HTR-8/SVneo (cell line): ENCODE measurements around the gene DNAH3.
A peak's percentile ranks its signal among the peaks of the same experiment; 100 is the strongest.
"Not testable (repeated sequence)": the region's sequence is repeated elsewhere in the genome, so short reads cannot be mapped to it uniquely, and the experiment has no call there.

Experiments
- DNase-seq: peaks from one replicate; pipeline ENCODE4 v3.0.0; 2011; ENCODE audit warnings: low spot score, mixed read lengths; ENCODE audit not compliant: insufficient read length
- FAIRE-seq: peaks from 2 replicates; lab custom pipeline; 2011; peaks lifted over from hg19 to GRCh38; lab: Jason Lieb, UNC

DNAH3 gene

DNA sequence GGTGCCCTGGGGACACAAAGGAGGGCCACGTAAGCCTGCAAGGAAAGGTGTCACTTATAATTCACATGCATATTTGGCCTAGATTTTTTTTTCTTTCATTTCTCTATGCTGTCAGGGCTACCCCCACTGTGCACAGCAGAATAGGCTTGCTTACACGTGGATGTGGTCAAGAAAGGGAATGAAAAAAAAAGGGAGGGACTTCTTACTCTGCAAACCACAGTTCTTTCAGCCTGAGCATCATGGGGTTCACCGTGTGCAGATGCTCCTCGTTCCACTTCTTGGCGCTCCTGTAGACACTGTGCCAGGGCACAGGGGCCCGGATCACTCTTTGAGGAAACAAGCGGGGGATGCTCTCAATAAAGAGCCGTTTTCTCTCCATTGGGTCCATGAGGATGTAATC is 16.6 kb downstream of the DNAH3 start:
- FAIRE-seq (no peak), DNase-seq (no peak)

DNA sequence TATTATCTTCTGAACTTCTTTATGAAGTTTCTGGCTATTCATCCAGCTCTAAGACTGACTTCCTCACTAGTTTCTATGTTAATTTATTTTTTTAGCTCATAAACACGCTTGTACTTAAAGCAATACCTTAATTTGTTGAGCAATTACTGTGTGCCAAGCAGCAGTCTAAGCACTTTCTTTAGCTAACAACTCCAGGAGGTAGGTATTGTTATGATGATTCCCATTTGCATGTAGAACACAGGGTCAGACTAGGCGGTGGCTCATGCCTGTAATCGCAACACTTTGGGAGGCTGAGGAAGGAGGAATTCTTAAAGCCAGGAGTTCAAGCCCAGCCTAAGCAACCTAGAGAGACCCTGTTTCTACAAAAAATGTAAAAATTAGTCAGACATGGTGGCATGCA is 19.8 kb downstream of the DNAH3 start:
- FAIRE-seq: no peak
- DNase-seq: no peak

DNA sequence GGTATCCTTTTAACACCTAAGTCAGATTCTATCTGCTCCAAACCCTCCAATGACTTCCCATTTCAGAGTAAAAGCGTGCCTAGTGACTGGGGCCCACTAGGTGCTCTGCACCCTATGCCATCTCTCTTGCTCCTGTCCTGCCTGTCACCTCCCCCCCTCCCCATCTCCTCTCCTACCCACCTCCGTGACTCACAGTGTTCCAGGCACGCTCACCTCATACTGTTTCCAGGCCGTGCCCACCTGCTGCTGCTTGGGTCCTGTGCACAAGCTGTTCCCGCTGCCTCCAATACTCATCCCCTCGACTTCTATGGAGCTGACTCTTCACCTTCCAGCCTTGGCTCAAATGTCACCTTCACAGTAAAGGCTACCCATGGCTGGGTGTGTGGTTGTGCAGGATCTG is 21.7 kb downstream of the DNAH3 start:
- DNase-seq (no peak), FAIRE-seq (no peak)

DNA sequence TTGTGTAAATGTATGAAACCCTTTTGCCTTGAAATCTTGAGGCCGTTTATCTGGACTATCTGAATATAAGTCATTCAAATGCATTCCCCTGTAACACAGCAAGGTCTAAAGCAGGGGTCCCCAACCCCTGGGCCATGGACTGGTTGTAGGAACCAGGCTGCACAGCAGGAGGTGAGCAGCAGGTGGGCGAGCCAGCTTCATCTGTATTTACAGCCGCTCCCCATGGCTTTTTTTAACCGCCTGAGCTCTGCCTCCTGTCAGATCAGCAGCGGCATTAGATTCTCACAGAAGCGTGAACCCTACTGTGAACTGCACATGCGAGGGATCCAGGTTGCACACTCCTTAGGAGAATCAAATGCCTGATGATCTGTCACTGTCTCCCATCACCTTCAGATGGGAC is 24.1 kb downstream of the DNAH3 start:
- FAIRE-seq: no peak

DNA sequence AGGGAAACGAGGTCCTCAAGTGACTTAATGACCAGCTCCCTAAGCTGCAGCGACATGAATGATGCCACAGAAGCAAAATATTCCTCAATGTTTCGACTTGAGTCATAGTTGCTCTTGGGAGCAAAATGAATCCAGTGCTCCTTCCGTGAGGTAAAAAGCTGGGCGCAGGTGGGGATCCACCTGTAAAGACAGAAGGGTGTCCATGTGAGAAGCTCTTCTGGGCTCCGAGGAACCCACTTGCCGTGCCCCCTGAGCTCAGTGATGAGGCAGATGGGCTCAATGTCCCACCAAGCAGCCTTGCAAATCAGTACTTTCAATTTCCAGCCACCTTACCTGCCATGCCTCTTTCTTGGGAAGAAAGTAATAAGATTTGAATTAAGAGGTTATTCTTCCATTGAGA is 25.5 kb downstream of the DNAH3 start:
- DNase-seq: no peak
- no peak for FAIRE-seq

More for the DNA sequence above, 24.1 kb downstream of the DNAH3 start:
- DNase-seq: no peak

DNA sequence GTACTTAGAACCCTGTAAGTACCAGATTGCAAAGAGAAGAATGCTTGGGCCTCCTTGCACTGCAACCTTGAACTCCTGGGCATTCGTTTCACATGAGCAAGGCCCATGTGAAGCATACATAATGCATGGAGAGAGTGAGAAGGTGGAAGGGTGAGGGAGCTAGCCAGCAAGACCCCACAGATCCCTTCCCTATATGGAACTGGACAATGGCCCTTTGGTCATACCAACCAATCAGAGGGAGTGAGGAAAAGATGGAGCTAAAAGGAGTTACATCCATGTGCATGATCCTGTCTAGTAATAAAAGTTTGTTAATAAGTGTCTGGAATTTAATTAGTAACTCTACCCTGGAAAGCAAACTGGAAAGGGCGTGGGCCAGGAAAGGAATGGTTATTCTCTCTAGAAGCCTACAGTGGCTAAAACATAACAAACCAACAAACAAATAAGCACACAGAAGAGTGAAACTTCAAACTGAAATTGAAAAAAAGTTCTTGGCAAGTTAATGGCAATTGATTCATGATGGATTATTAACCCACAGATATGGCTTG is 29.6 kb downstream of the DNAH3 start:
- FAIRE-seq: no peak
- no peak for DNase-seq

DNA sequence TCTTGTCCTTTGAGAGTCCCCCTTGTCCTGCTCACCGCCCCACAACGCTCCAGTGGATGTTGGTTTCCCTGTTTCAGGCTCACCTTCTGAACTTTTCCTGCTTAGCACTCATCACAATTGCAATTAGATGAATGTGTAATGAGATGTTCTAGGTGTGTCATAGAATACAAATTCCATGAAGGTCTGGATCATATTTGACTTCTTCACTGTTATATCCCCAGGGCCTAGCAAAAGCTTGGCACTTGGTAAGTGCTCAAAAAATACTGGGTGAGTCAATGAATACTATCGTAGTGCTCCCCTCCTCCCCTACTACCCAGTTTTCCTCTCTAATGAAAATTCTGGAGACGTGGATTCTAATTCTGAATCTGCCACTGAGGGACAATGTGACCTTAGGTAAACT is 33.1 kb downstream of the DNAH3 start:
- DNase-seq (no peak), FAIRE-seq (no peak)

- no peak for DNase-seq
- no peak for FAIRE-seq
Observed at GRCh38 chr16:21116148-21116693, 34.4 kb downstream of the DNAH3 start.

DNA sequence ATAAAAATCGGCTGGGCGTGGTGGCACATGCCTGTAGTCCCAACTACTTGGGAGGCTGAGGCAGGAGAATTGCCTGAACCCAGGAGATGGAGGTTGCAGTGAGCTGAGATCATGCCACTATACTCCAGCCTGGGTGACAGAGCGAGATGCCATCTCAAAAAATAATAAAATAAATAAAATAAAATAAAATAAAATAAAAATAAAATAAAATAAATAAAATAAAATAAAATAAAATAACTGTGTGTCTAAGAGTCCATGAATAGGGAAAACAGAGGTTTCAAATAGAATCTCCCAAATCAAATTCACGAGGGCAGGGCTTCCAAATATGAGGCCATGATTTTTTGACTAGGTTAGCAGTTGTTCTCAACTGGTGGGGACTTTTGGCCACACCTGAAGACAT is 35.1 kb downstream of the DNAH3 start:
- not testable (repeated sequence) for DNase-seq, FAIRE-seq

DNA sequence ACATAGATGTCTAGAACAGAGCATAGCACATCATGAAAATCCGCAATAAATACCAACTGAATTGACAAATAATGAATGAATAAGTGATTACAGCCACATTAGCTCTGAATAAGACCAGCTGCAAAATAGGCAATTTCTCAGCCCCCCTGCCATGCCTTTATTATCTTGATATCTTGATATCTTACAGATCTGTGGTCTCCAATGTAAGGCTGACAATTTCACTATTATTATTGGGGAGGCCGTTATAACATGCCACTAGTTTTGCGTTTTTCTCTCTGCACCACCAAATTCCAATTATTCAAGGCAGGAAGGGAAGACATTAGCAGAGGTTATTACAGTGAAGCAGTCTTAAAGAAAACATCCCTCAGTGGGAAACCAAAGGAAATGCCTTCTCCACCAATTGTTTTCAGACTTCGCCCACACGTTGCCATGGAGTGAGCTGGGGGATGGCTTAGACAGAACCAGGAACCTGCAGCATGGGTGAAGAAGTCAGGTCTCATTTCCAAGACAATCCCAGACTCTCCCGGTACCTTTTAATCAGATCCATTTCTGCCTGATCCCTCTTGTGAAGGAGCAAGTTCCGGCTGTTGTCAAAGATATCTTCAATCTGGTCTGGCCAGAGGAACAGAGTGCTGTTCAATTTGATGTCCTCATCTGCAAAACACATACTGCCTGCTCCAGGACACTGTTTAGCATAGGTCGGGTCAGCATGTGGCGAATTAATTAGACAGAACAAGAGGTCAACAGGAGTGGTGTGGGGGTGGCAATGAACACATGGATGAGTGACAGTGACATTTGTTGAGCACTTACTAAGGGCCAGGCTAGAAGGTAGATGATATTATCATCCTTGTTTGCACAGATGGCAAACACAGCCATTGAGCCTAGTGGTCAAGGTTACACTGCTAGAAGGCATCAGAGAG is 46.4 kb downstream of the DNAH3 start:
- FAIRE-seq: no peak
- no peak for DNase-seq

DNA sequence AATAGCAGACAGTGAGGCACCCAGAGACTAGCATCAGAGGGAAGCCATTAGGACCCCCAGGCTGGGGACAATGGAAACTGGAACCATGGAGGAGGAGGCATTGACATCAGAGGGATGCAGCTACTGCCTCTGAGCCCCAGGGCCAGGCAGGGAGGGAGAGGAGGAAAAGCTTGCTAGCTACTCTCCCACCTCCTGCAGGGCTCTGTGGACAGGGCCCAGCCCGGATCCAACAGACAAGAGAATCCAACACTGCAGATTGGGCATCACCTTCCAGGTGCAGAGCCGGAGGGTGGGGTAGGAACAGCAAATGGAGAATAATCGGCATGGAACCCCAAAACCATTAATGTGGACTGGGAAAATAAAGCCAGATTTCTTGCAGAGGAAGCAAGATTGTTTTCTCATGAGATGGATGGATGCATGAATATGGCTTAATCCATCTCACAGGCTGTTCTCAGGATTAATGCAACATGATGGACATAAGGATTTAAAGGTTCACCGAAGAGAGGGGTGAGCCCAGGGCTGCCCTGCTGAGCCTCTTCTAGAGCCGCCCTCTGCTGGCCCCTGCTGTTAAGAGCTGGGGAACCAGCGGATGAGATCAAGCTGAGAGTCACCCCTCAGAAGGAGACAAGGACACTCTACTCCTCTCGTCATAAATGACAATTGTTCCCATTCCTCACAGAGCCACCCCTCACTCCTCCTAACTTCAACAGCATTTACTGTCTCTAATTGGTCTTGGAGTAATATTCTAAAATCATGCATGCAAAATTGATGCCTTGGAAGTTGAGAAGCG is 48.8 kb downstream of the DNAH3 start:
- FAIRE-seq (no peak), DNase-seq (peak; percentile 22)

GRCh38 chr16:21100447-21100846 is 50.2 kb downstream of the DNAH3 start:
- no peak for FAIRE-seq
- DNase-seq: peak; percentile 12

- DNase-seq: no peak
- FAIRE-seq: peak; percentile 40
Observed at GRCh38 chr16:21097151-21097550, 53.5 kb downstream of the DNAH3 start.

GRCh38 chr16:21094719-21095118 is 55.9 kb downstream of the DNAH3 start:
- not testable (repeated sequence) for DNase-seq, FAIRE-seq

GRCh38 chr16:21092951-21093350 is 57.7 kb downstream of the DNAH3 start:
- FAIRE-seq: no peak

DNA sequence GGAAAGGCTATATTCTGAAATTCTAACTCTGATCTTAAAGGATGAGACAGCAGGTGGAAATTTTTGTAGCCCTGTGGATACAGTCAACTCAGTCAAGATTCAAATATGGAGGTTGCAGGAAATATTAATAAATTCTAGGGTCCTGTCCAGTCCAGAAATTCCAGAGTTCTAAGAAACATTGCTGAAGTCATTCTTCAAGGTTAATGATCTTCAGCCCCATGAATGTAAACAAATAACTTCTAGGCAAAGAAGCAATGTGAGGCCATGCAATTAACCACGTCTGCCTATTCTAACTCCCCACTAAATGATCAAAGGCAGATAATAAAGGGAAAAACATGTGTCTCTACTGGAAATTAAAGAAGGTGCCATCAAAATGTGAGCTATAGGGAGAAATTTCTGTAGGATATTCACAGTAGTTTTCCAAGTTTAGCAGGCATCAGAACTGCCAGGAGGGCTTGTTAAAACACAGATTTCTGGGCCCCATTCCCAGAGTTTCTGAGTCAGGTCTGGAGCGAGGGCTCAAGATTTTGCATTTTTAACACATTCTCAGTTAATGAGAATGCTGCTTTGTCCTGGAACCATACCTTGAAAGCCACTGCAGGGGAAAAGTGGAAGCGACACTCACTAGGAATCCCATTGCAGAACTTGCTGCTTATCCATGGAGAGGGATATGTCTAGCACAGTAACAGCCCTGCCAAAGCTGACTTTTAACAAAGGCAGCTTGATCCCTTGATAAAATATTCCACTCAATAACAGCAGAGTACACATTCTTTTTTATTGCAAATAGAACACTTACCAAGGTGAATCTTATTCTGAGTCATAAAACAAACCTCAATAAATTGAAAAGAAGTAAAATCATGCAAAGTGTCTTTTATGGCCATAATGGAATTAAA is 61.8 kb downstream of the DNAH3 start:
- no peak for FAIRE-seq
- no peak for DNase-seq

More at GRCh38 chr16:21092951-21093350, 57.7 kb downstream of the DNAH3 start:
- no peak for DNase-seq

- FAIRE-seq (no peak), DNase-seq (no peak)
Observed at GRCh38 chr16:21088143-21088542, 62.5 kb downstream of the DNAH3 start.

DNA sequence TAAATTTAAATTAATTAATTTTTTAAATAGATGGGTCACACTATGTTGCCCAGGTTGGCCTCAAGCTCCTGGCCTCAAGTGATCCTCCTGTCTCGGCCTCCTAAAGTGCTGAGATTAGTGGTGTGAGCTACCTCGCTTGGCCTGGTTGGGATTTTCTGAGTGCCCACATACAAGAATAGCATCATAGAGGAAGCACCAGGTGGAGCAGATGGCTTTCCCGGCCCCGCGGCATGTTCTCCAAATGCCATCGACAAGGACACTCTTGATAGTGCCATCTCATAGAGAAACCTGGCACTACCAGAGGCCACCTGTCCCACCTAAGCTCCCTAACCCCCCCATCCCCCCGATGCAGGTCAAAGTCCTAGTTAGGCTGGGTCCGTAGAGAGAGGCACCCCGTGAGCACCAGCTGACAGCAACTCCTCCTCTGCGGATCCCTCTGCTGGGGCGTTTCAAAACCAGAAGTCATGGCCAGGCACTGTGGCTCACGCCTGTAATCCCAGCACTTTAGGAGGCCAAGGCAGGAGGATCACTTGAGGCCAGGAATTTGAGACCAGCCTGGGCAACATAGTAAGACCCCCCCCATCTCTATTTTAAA is 65.9 kb downstream of the DNAH3 start:
- no peak for FAIRE-seq
- no peak for DNase-seq

- FAIRE-seq (no peak), DNase-seq (peak; percentile 37)
Observed at GRCh38 chr16:21083729-21084268, 66.8 kb downstream of the DNAH3 start.
